IPS-20b (cell line): ENCODE measurements around the gene STPG3.
"Not testable (repeated sequence)": the region's sequence is repeated elsewhere in the genome, so short reads cannot be mapped to it uniquely, and the experiment has no call there.

ENCODE experiments used
- H3K27ac ChIP-seq: one replicate; pipeline ENCODE4 v1.5.1; 2013; ENCODE audit warnings: low read length
- H3K27me3 ChIP-seq: 2 replicates; pipeline ENCODE4 v1.6.1; 2013; ENCODE audit warnings: mild to moderate bottlenecking, low read length, inconsistent platforms; ENCODE audit not compliant: insufficient read depth
- H3K36me3 ChIP-seq: 2 replicates; pipeline ENCODE4 v1.6.1; 2013; ENCODE audit warnings: low read depth, mild to moderate bottlenecking, inconsistent platforms, low read length, moderate library complexity; ENCODE audit not compliant: insufficient read depth
- H3K4me1 ChIP-seq: 2 replicates; pipeline ENCODE4 v1.6.1; 2013; ENCODE audit warnings: mild to moderate bottlenecking, control low read depth, inconsistent platforms, low read length, moderate library complexity; ENCODE audit not compliant: insufficient read depth
- H3K4me3 ChIP-seq: 2 replicates; pipeline ENCODE4 v1.5.1; 2013; ENCODE audit warnings: mild to moderate bottlenecking, low read length, inconsistent platforms
- H3K9ac ChIP-seq: 2 replicates; pipeline ENCODE4 v1.6.1; 2013; ENCODE audit warnings: low read depth, mild to moderate bottlenecking, inconsistent platforms, low read length, moderate library complexity
- H3K9me3 ChIP-seq: 2 replicates; pipeline ENCODE4 v1.6.1; 2013; ENCODE audit warnings: mild to moderate bottlenecking, low read depth, low read length, inconsistent platforms; ENCODE audit not compliant: insufficient read depth

Gene STPG3

DNA sequence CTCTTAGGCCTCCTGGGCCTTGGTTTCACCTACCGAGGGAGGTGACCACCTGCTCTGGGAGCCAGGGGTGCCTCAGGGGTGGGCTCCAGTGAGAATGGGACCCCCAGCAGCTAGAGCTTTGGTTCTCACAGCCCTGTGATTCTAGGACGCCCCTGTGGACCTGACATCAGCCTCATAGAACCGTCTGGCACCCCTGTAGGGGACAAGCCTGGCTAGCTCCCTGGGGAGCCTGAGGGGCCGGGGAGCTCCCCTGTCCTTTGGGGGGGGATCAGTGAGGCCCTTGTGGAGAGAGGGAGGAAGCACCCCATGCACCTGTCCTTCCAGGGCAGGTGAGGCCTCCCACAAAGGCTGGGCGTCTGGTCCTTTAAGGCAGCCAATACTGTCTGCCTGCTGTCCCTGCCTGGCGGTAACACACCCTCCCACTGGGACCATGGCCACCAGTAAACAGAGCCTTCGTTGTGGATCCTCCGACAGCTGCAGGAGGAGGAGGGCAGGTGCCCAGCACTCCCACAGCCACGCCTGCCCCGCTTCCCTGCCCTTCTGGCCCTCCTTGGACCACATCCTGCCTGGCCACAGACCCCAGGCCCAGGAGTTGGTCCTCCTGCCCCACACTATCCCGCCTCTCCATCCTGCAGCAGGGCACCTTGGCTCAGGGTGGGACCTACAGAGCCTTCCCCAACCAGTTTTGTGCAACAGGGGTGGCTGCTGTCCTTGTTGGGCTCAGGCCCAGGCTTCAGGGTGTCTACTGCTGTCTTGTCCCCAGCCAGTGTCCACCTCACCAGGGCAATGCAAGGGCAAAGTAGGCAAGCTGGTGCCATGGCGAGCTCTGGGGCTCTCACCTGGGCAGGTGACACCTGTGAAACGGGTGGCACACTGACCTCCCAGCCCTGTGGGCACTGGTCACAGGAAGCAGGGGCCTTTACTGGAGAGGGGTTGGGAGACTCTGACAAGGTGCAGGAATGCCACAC is 13.0 kb upstream of the STPG3 start:
- H3K9ac ChIP-seq, result no peak overlapping the region
- H3K36me3 ChIP-seq, result peaks cover 11% of the 10 kb centered on the region
- peaks cover 5% of the 10 kb centered on the region for H3K4me1 ChIP-seq
- H3K4me3 ChIP-seq, result no peak overlapping the region
- H3K27ac ChIP-seq, result no peak overlapping the region
- H3K9me3 ChIP-seq, result no peaks in the 10 kb centered on the region
- H3K27me3 ChIP-seq, result no peaks in the 10 kb centered on the region

DNA sequence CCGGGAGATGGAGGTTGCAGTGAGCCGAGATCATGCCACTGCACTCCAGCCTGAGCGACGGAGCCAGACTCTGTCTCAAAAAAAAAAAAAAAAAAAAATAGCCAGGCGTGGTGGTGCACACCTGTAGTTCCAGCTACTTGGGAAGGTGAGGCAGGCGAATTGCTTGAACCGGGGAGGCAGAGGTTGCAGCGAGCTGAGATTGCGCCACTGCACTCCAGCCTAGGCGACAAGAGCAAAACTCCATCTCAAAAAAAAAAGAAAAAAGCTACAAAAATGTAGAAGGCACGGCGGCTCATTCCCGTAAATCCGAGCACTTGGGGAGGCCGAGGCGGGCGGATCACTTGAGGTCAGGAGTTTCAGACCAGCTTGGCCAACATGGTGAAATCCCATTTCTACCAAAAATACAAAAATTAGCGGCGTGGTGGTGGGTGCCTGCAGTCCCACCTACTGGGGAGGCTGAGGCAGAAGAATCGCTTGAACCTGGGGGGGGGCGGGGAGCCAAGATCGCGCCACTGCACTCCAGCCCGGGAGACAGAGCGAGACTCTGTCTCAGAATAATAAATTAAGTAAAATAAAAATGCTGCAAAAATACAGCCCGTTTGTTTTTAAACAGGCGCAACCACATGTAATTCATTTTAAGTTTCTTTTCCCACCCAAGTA is 11.4 kb upstream of the STPG3 start:
- not testable (repeated sequence) for H3K27me3 ChIP-seq, H3K4me1 ChIP-seq, H3K9me3 ChIP-seq
- Histone ChIP-seq H3K4me3 (peak overlapping the region; percentile 85), H3K27ac (peak overlapping the region; percentile 46), H3K36me3 (peaks cover 21% of the 10 kb centered on the region), H3K9ac (peak overlapping the region; percentile 86; the same call in 1 of the 2 replicates)

DNA sequence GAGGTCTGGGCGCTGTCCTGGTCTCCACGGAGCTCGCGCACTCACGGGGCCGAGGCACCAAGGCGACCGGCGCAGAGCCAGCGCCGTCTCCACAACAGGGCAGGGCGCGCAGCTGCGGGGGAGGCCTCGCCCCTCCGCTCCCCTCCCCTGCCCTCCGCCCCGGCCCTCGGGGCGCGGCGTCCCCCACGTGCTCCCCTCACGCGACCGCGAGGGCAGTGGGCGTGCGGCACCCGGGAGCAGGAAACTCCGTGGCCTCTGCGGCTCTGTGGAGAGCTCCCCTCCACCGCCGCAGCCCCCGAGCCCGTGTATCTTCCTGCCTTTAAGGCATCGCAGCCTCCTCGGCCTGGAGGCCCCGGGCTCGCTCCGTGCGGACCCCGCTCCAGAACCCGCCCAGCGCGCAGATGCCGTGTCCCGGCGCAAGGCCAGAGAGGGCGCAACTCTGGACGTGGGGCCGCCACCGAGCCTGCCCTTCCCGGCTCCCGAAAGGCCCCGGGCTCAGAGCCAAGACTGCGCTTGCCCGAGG is 10.7 kb upstream of the STPG3 start:
- H3K9ac ChIP-seq, result peak overlapping the region; percentile 86; the same call in 1 of the 2 replicates
- no peaks in the 10 kb centered on the region for H3K9me3 ChIP-seq
- peak overlapping the region; percentile 85 for H3K4me3 ChIP-seq
- H3K27ac ChIP-seq, result peak overlapping the region; percentile 46
- no peaks in the 10 kb centered on the region for H3K27me3 ChIP-seq
- H3K4me1 ChIP-seq, result peaks cover 10% of the 10 kb centered on the region
- H3K36me3 ChIP-seq, result peaks cover 21% of the 10 kb centered on the region

DNA sequence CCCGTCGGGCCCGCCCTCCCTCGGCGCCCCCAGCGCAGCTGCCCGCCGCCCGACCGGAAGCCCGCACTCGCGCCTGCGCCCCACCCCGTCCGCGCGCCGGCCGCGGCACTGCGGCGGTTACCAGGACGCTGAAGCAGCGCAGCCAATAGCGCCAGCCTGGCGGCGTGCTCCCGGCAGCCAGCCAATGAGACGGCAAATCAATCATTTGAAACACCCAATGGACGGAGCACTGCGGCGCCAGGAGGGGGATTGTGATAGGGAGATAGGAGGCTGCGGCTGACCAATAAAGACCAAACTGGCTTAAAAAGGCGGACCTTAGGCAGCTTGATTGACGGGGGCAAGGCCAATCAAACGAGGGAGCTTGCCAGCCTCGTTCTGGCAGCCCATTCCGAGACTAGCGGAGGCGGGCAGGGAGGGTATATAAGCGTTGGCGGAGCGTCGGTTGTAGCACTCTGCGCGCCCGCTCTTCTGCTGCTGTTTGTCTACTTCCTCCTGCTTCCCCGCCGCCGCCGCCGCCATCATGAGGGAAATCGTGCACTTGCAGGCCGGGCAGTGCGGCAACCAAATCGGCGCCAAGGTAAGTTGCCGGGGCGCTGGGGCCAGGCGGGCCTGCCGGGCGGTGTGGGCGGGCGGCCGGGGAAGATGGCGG is 10.1 kb upstream of the STPG3 start, which contains the start of gene TUBB4B:
Gene TUBB4B, plus strand, starts transcription at position 447 of the 649 bp plus-strand sequence. Its CDS starts 74 bp downstream, at position 521.
- Histone ChIP-seq H3K9me3 (no peaks in the 10 kb centered on the region), H3K27me3 (no peaks in the 10 kb centered on the region), H3K9ac (peak within 1 kb of the TSS; percentile 86), H3K27ac (peak within 1 kb of the TSS; percentile 46), H3K4me1 (peaks cover 10% of the 10 kb centered on the region), H3K36me3 (peaks cover 21% of the 10 kb centered on the region), H3K4me3 (peak within 1 kb of the TSS; percentile 85)

DNA sequence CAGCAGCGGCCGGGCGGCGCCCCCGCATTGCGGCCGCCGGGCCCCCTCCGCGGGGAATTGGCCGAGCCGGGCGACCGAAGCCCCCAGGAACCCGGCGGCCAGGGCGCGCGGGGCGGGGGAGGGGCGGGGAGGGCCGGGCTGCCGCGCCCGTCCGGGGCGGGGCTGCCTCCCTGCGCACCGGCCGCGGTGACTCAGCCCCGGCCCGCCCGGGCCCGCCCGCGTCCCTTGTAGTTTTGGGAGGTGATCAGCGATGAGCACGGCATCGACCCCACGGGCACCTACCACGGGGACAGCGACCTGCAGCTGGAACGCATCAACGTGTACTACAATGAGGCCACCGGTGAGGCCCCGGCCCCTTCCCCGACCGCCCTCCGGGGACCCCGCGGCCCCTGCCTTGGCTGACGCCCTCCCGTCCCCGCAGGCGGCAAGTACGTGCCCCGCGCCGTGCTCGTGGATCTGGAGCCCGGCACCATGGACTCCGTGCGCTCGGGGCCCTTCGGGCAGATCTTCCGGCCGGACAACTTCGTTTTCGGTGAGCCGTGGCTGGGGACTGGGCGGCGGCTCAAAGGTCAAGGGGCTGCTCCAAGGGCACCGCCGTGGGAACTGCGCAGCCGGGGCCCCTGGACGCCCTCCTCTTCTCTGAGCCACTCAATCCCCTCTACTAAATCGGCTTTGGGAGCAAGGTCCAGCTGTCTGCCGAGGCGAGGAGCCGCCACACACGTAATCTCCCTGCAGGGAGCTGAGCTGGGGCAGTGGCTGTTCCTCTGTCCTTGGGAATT is 9.4 kb upstream of the STPG3 start:
- Histone ChIP-seq H3K9me3 (no peaks in the 10 kb centered on the region), H3K36me3 (peaks cover 21% of the 10 kb centered on the region), H3K4me1 (peaks cover 10% of the 10 kb centered on the region), H3K27ac (no peak overlapping the region), H3K27me3 (no peaks in the 10 kb centered on the region), H3K4me3 (peak overlapping the region; percentile 79), H3K9ac (peak overlapping the region; percentile 71)

DNA sequence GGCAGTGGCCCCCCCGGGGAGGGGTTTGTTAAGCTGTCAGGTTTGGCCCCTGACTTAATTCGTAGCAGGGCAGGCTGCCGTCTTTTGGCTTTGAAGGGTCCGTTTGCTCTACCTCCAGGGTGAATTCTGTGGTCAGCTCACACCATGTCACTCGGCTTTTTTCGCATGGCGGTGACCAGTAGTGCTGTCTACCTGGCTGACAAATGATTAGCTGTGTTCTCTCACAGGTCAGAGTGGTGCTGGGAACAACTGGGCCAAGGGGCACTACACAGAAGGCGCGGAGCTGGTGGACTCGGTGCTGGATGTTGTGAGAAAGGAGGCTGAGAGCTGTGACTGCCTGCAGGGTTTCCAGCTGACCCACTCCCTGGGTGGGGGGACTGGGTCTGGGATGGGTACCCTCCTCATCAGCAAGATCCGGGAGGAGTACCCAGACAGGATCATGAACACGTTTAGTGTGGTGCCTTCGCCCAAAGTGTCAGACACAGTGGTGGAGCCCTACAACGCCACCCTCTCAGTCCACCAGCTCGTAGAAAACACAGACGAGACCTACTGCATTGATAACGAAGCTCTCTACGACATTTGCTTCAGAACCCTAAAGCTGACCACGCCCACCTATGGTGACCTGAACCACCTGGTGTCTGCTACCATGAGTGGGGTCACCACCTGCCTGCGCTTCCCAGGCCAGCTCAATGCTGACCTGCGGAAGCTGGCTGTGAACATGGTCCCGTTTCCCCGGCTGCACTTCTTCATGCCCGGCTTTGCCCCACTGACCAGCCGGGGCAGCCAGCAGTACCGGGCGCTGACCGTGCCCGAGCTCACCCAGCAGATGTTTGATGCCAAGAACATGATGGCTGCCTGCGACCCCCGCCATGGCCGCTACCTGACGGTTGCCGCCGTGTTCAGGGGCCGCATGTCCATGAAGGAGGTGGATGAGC is 8.6 kb upstream of the STPG3 start:
- H3K4me3 ChIP-seq, result peak overlapping the region; percentile 79
- no peaks in the 10 kb centered on the region for H3K9me3 ChIP-seq
- no peak overlapping the region for H3K27ac ChIP-seq
- H3K27me3 ChIP-seq, result no peaks in the 10 kb centered on the region
- peaks cover 21% of the 10 kb centered on the region for H3K36me3 ChIP-seq
- peaks cover 5% of the 10 kb centered on the region for H3K4me1 ChIP-seq
- peak overlapping the region; percentile 71; the same call in 1 of the 2 replicates for H3K9ac ChIP-seq

DNA sequence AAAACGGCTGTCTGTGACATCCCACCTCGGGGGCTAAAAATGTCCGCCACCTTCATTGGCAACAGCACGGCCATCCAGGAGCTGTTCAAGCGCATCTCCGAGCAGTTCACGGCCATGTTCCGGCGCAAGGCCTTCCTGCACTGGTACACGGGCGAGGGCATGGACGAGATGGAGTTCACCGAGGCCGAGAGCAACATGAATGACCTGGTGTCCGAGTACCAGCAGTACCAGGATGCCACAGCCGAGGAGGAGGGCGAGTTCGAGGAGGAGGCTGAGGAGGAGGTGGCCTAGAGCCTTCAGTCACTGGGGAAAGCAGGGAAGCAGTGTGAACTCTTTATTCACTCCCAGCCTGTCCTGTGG is 7.8 kb upstream of the STPG3 start:
- H3K36me3 ChIP-seq, result peaks cover 21% of the 10 kb centered on the region
- not testable (repeated sequence) for H3K27me3 ChIP-seq, H3K9me3 ChIP-seq, H3K4me3 ChIP-seq, H3K9ac ChIP-seq, H3K4me1 ChIP-seq, H3K27ac ChIP-seq

DNA sequence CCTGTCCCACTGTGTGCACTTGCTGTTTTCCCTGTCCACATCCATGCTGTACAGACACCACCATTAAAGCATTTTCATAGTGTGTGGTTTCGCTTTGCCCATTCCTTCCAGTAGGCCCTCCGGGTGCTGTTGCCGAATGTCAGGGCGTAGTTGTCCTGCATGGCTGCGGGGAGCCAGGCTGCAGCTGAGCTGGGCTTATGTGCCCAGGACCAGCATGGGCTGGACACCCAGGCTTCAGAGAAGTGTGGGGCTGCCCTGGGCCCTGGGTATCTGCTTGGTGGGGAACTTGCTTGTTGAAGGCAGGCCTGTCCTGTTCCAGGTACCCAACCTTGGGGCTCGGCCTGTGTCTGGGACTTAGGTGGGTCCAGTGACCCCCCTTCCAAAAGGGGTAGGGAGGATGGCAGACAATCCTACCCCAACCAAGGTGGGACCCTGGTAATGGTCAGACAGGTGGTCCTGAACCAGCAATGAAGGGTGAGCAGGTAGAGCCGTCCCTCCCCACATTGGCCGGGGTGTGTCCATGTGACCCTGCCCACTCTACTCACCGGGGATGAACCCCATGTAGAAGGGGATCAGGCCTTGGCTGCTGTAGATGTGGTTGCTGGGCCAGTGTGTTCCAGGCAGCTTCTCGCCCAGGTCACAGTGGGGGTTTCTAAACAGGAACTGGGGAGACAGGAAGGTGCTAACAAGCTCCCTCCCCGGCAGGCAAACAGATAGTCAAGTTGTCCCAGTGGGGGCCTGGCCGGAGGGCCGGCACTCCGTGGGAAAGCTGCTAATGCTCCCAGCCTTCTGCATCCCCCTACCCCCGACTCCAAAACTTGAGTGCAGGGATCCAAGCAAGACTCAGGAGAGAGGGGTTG is 7.2 kb upstream of the STPG3 start:
- H3K9me3 ChIP-seq, result no peaks in the 10 kb centered on the region
- H3K4me3 ChIP-seq, result no peak overlapping the region
- H3K36me3 ChIP-seq, result peaks cover 21% of the 10 kb centered on the region
- H3K27me3 ChIP-seq, result no peaks in the 10 kb centered on the region
- H3K4me1 ChIP-seq, result peaks cover 5% of the 10 kb centered on the region
- no peak overlapping the region for H3K9ac ChIP-seq
- no peak overlapping the region for H3K27ac ChIP-seq

DNA sequence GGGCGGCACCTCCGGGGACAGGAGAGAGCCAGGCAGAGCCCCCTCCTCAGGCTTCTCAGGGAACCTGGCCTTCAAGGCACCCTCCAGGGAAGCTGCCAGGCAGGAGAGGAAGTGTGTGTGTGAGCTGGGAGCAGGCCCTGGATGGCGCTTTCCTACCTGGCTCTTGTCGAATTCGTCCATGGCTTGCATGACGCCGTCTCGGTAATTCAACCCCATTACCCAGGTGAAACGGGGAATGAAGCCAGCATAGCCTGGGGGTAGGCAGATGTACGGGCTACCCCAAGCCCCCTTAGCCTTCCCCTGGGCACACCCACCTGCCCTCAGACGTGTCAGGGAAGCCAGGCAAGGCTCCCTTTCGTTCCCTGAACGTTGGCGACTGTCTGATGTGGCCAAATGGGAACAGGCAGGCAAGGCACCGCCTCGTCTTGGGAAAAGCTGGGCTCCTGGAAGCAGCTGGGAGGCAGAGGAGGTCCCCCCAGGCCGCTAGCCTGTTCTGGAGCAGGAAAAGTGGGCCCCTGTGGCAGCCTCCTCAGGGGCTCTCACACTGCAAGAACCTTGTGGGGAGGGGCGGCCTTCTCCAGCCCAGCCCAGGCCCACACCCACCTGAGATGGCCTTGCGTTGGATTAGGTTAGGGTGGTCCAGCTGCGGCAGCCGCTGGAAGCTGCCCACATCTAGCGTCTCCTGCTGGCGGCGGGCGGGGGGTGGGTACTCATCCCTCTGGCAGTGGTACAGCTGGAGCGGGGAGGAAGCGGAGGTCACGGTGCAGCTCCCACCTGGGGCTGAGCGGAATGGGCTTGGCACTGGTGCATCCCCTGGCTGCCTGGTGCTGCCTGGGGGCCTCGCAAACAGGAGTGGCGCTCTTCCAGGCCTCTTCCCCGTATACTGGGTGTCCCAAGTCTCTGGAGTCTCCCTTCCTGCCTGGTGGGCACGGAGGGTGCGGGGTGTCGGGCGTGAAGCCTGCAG is 6.3 kb upstream of the STPG3 start:
- no peak overlapping the region for H3K9ac ChIP-seq

More for the DNA sequence above, 6.3 kb upstream of the STPG3 start:
- Histone ChIP-seq H3K27ac (no peak overlapping the region), H3K27me3 (no peaks in the 10 kb centered on the region), H3K9me3 (no peaks in the 10 kb centered on the region), H3K4me3 (no peak overlapping the region), H3K4me1 (peaks cover 5% of the 10 kb centered on the region), H3K36me3 (peaks cover 21% of the 10 kb centered on the region)
